ENCODE measurements around the gene CLCN4.

- TF ChIP-seq POLR2AphosphoS5 (IDR thresholded peaks at IDR 0.05): no peak
- no peak for TF ChIP-seq POLR2A (IDR thresholded peaks at IDR 0.05)
- no peak for TF ChIP-seq CTCF (IDR thresholded peaks at IDR 0.05)
Observed at GRCh38 chrX:10175319-10175871, 18.6 kb downstream of the CLCN4 start.
